Mammary epithelial cell (primary cell): ENCODE results near the gene ZNRF4.

ENCODE experiments used
- EZH2 ChIP-seq: IDR thresholded peaks from 2 replicates; pipeline ENCODE4 v1.6.1; 2012; ENCODE audit warnings: low read length, inconsistent platforms, borderline replicate concordance
- TF ChIP-seq, protein P1 (sequence below), 2 donors: IDR thresholded peaks in 1 of 2; conservative IDR thresholded peaks in 1 of 2; 2 replicates each; pipeline ENCODE4 v1.5.1; 2011 to 2012; ENCODE audit warnings: inconsistent platforms in 2 of 2, low read length in 2 of 2, mild to moderate bottlenecking in 2 of 2, control low read depth in 1 of 2, low read depth in 1 of 2; ENCODE audit not compliant: insufficient read depth in 1 of 2; ENCODE audit errors: extremely low read depth in 1 of 2

DNA sequence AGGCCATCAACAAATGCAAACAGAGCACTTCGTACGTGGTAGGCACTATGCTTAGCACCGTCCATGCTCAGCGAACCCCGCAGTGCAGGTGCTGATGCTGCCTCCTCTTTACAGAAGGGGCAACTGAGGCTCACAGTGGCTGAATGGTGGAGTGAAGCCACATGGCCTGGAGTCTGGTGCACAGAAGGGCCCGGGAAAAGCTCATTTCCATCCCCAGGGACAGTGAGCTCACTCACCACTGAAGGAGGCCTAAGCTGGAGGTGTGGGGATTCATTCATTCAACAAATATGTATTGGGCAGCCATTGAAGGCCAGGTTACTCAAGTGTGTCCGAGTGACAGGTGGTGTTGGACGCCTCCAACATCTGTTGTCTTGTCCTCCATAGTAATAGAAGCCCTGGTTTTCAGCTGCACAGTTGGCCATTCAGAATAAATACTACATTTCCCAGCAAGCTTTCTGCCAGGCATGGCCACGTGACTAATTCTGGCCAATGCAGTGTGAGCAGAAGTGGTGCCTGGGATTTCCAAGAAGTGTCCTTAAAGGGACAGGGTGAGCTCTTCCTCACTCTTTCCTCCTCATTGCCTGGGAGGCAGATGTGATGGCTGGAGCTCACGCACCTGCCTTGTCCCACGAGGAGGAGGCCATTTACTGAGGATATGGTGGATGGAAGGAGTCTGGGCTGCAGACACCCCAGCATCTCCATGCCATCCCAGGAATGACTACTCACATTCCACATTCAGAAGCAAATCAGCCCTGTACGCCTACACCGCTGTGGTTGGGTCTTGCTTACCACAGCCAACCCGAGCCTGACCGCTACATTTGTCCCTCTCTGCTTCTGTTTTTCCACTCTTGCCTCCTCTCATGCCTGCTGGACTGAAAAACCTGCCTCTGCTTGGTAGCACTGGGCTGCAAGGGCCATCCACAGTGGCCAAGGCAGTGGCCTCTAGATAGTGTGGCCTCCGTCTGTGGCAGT lies 2.3 kb upstream of the ZNRF4 start:
- TF ChIP-seq, protein P1, sequence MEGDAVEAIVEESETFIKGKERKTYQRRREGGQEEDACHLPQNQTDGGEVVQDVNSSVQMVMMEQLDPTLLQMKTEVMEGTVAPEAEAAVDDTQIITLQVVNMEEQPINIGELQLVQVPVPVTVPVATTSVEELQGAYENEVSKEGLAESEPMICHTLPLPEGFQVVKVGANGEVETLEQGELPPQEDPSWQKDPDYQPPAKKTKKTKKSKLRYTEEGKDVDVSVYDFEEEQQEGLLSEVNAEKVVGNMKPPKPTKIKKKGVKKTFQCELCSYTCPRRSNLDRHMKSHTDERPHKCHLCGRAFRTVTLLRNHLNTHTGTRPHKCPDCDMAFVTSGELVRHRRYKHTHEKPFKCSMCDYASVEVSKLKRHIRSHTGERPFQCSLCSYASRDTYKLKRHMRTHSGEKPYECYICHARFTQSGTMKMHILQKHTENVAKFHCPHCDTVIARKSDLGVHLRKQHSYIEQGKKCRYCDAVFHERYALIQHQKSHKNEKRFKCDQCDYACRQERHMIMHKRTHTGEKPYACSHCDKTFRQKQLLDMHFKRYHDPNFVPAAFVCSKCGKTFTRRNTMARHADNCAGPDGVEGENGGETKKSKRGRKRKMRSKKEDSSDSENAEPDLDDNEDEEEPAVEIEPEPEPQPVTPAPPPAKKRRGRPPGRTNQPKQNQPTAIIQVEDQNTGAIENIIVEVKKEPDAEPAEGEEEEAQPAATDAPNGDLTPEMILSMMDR (conservative IDR thresholded peaks at IDR 0.05 in 1 of 2, IDR thresholded peaks at IDR 0.05 in 1 of 2; ENCODE audit: extremely low read depth in 1 of 2, insufficient read depth in 1 of 2, low read depth in 1 of 2, low read length in 2 of 2) = no peak
- TF ChIP-seq EZH2 = no peak
